HCT116 (cell line): Measurements from ENCODE around the gene ZC3H8.

Experiments
- CTCF ChIP-seq, 3 experiments: fragments of 200-600 bp in 1 of 3; sonication (generic) in 1 of 3; IDR thresholded peaks in 2 of 3; conservative IDR thresholded peaks in 1 of 3; 2 replicates each; pipeline ENCODE4 v1.5.1; 2012 to 2017; ENCODE audit warnings: low read depth in 2 of 3, low read length in 2 of 3, antibody characterized with exemption in 1 of 3, borderline replicate concordance in 1 of 3, control low read depth in 1 of 3, mild to moderate bottlenecking in 1 of 3, mixed read lengths in 1 of 3, mixed run types in 1 of 3, moderate library complexity in 1 of 3; ENCODE audit not compliant: insufficient read depth in 1 of 3
- MAX ChIP-seq: IDR thresholded peaks from 2 replicates; pipeline ENCODE4 v1.6.1; 2012
- POLR2A ChIP-seq: IDR thresholded peaks from 2 replicates; pipeline ENCODE4 v1.7.0; 2011; ENCODE audit warnings: borderline replicate concordance; ENCODE audit not compliant: insufficient read depth, insufficient read length; ENCODE audit errors: extremely low read depth
- POLR2AphosphoS5 ChIP-seq: IDR thresholded peaks from 2 replicates; pipeline ENCODE4 v1.6.1; 2011; ENCODE audit warnings: mild to moderate bottlenecking, low read depth, low read length, moderate library complexity
- RAD21 ChIP-seq: IDR thresholded peaks from 2 replicates; pipeline ENCODE4 v1.6.1; 2012; ENCODE audit warnings: low read depth, mild to moderate bottlenecking
- REST ChIP-seq: IDR thresholded peaks from 2 replicates; pipeline ENCODE4 v1.6.1; 2012; ENCODE audit warnings: low read depth
- SRF ChIP-seq: IDR thresholded peaks from 2 replicates; pipeline ENCODE4 v1.6.1; 2012; ENCODE audit warnings: low read depth
- YY1 ChIP-seq: IDR thresholded peaks from 2 replicates; pipeline ENCODE4 v1.6.1; 2011; ENCODE audit warnings: low read length, low read depth, moderate library complexity, mild to moderate bottlenecking; ENCODE audit not compliant: insufficient replicate concordance; ENCODE audit errors: extremely low read depth
- ZBTB33 ChIP-seq: IDR thresholded peaks from 2 replicates; pipeline ENCODE4 v1.6.1; 2011; ENCODE audit warnings: mild to moderate bottlenecking, low read length, moderate library complexity; ENCODE audit not compliant: insufficient replicate concordance; ENCODE audit errors: extremely low read depth

- TF ChIP-seq CTCF (IDR thresholded peaks at IDR 0.05 in 2 of 3, conservative IDR thresholded peaks at IDR 0.05 in 1 of 3; ENCODE audit: borderline replicate concordance in 1 of 3, insufficient read depth in 1 of 3, low read depth in 2 of 3, low read length in 2 of 3): no peak
- TF ChIP-seq REST: no peak
- TF ChIP-seq ZBTB33: no peak
- TF ChIP-seq POLR2A: no peak
- TF ChIP-seq MAX: no peak
- no peak for TF ChIP-seq YY1
- no peak for TF ChIP-seq POLR2AphosphoS5
- TF ChIP-seq RAD21: no peak
- no peak for TF ChIP-seq SRF
Measured at GRCh38 chr2:112185131-112185530, 69.7 kb downstream of the ZC3H8 start.
